ENCODE data around the gene ATP10B. TPM values are rescaled to one million over a fixed set of nuclear protein-coding genes. Genes with fewer than 3 reads are reported as not detected.

Gene ATP10B
- total and polyA plus RNA-seq, 10 of the 15 experiments (the other 5 are each of a cell fraction or from before 2014, with no cell fraction given): not detected

DNA sequence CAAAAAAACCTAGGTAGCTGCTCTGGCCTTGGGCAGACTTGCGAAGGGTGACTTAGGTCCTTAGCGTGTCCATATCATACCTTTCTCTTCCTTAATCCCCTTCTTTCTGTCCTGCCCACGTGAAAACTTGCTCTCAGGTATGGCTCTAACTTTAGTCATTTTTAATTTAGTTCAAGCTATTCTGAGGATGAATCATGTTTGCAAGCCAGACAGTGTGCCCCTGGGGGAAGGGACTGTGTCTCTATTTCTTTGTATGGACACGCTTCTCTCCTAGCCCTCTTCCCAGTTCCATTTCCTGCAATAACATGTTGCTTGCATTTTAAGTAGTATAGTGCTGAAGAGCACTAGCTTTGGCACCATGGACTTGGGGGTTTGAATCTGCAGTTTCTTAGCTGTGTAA is 309.7 kb downstream of the ATP10B start (continued):
- TF ChIP-seq, protein P1, sequence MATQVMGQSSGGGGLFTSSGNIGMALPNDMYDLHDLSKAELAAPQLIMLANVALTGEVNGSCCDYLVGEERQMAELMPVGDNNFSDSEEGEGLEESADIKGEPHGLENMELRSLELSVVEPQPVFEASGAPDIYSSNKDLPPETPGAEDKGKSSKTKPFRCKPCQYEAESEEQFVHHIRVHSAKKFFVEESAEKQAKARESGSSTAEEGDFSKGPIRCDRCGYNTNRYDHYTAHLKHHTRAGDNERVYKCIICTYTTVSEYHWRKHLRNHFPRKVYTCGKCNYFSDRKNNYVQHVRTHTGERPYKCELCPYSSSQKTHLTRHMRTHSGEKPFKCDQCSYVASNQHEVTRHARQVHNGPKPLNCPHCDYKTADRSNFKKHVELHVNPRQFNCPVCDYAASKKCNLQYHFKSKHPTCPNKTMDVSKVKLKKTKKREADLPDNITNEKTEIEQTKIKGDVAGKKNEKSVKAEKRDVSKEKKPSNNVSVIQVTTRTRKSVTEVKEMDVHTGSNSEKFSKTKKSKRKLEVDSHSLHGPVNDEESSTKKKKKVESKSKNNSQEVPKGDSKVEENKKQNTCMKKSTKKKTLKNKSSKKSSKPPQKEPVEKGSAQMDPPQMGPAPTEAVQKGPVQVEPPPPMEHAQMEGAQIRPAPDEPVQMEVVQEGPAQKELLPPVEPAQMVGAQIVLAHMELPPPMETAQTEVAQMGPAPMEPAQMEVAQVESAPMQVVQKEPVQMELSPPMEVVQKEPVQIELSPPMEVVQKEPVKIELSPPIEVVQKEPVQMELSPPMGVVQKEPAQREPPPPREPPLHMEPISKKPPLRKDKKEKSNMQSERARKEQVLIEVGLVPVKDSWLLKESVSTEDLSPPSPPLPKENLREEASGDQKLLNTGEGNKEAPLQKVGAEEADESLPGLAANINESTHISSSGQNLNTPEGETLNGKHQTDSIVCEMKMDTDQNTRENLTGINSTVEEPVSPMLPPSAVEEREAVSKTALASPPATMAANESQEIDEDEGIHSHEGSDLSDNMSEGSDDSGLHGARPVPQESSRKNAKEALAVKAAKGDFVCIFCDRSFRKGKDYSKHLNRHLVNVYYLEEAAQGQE (IDR thresholded peaks at IDR 0.05; ENCODE audit: low read depth, low read length): no peak
- TF ChIP-seq ZNF24 (IDR thresholded peaks at IDR 0.05) (no peak), SUZ12 (IDR thresholded peaks at IDR 0.05; ENCODE audit: unreplicated experiment) (no peak), JUNB (IDR thresholded peaks at IDR 0.05) (no peak), POU2F2 (IDR thresholded peaks at IDR 0.05; ENCODE audit: borderline replicate concordance, low read depth, low read length) (no peak), JUND (IDR thresholded peaks at IDR 0.05; ENCODE audit: low read depth, low read length) (no peak), ZSCAN29 (IDR thresholded peaks at IDR 0.05) (no peak), RBBP5 (conservative IDR thresholded peaks at IDR 0.05) (no peak), CREM (IDR thresholded peaks at IDR 0.05; ENCODE audit: low read depth) (no peak)
- TF ChIP-seq, protein P2, sequence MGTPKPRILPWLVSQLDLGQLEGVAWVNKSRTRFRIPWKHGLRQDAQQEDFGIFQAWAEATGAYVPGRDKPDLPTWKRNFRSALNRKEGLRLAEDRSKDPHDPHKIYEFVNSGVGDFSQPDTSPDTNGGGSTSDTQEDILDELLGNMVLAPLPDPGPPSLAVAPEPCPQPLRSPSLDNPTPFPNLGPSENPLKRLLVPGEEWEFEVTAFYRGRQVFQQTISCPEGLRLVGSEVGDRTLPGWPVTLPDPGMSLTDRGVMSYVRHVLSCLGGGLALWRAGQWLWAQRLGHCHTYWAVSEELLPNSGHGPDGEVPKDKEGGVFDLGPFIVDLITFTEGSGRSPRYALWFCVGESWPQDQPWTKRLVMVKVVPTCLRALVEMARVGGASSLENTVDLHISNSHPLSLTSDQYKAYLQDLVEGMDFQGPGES (IDR thresholded peaks at IDR 0.05): no peak

DNA sequence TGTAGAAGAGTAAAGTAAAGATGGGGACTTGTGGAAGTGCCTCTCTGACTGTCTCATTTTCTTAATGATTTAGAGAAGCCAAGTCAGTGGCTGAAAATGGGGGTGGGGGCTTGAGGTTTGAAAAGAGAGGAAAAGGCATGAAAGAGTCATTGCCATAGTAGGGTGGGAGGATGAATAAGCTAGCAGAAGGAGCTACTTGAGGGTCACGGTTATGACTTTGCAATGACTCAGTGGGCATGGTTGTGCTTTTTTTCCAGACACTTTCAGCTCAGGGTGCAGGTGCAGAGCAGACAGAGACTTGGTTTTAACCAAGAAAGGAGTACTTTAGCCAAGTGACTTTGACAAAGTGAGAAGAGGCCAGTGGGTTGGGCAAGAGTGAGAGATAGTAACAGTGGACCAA is 312.6 kb downstream of the ATP10B start:
- BruUV-seq (replicated peaks): no TSS peak
- CTCF ChIA-PET: interaction anchor here (1.5 kb wide), 1 partner anchor 101 kb away, joined by 5 read pairs; no protein-coding TSS in a partner anchor
- Histone ChIP-seq H4K20me1 (ENCODE audit: control insufficient read depth, insufficient read depth) (no peaks in the 10 kb centered on the region), H2AFZ (ENCODE audit: control insufficient read depth, low read depth, low read length) (no peak overlapping the region), H3K4me2 (ENCODE audit: control insufficient read depth, insufficient read depth) (no peak overlapping the region), H3K27me3 (replicated peaks in 1 of 2; ENCODE audit: control insufficient read depth in 2 of 2, insufficient read depth in 2 of 2, low read length in 1 of 2) (no peaks in the 10 kb centered on the region), H3K4me1 (ENCODE audit: control insufficient read depth, insufficient read depth, low read length) (no peaks in the 10 kb centered on the region), H3K36me3 (ENCODE audit: control insufficient read depth in 2 of 2, insufficient read depth in 2 of 2, low read length in 1 of 2) (no peaks in the 10 kb centered on the region), H3K9ac (ENCODE audit: control insufficient read depth, insufficient read depth, low read length) (no peak overlapping the region), H3K4me3 (no peak overlapping the region), H3K27ac (ENCODE audit: control insufficient read depth, insufficient read depth) (no peak overlapping the region), H3K9me3 (replicated peaks; ENCODE audit: control insufficient read depth, insufficient read depth, low read length) (no peaks in the 10 kb centered on the region), H3K79me2 (ENCODE audit: control insufficient read depth, insufficient read depth, low read length) (no peaks in the 10 kb centered on the region)
- intact Hi-C loops (cut with micrococcal nuclease; ENCODE audit: unreplicated experiment): no loop called here
- DNase-seq (ENCODE audit: low read depth, low spot score): no peak
- WGBS (ENCODE audit: insufficient coverage, insufficient replicate concordance, low lambda C conversion rate, missing lambda C conversion rate): 0% methylated on average over 1 of the region's 1 CpG
- SMC1A ChIA-PET (ENCODE audit: uncharacterized antibody, unreplicated experiment): interaction anchor here (1.4 kb wide), 1 partner anchor 101 kb away, joined by 5 read pairs; no protein-coding TSS in a partner anchor
- POLR2A ChIA-PET: no interaction called here
- ATAC-seq: no peak
- no peak for FAIRE-seq
- RAD21 ChIA-PET (ENCODE audit: unreplicated experiment): no interaction called here
- in situ Hi-C loops (cut with MboI): no loop called here
- TF ChIP-seq, protein P3, sequence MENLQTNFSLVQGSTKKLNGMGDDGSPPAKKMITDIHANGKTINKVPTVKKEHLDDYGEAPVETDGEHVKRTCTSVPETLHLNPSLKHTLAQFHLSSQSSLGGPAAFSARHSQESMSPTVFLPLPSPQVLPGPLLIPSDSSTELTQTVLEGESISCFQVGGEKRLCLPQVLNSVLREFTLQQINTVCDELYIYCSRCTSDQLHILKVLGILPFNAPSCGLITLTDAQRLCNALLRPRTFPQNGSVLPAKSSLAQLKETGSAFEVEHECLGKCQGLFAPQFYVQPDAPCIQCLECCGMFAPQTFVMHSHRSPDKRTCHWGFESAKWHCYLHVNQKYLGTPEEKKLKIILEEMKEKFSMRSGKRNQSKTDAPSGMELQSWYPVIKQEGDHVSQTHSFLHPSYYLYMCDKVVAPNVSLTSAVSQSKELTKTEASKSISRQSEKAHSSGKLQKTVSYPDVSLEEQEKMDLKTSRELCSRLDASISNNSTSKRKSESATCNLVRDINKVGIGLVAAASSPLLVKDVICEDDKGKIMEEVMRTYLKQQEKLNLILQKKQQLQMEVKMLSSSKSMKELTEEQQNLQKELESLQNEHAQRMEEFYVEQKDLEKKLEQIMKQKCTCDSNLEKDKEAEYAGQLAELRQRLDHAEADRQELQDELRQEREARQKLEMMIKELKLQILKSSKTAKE (IDR thresholded peaks at IDR 0.05; ENCODE audit: low read depth, poor library complexity, severe bottlenecking): no peak
- TF ChIP-seq RAD21 (IDR thresholded peaks at IDR 0.05; ENCODE audit: insufficient read depth, low read depth, low read length): no peak
- no peak for TF ChIP-seq NR2C1 (IDR thresholded peaks at IDR 0.05)

All from GM12878 (cell line).